Measurements from ENCODE around the gene HIRIP3. TPM values are rescaled to one million over a fixed set of nuclear protein-coding genes. Genes with fewer than 3 reads are reported as not detected.
A peak's percentile ranks its signal among the peaks of the same experiment; 100 is the strongest.

Gene HIRIP3
- total RNA-seq, 1 experiment from 2014 or later: 9.8 TPM

DNA sequence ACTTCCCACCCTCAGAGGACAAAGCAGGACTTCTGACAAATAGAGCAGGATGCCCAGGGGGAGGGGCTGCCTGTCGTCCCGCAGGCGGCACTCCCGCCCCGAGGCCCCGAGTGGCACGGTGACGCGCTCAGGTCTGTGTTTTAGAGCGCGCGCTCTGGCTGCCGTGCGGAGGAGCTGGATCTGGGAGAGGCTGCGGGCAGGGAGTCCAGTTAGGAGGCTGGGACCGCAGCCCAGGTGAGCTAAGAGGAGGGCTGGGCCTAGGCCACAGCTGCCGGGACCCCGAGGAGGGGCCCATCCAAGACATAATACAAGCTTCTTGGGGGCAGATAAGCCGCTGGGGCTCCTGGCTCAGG, 9.0 kb upstream of the HIRIP3 start:
- no peak for DNase-seq (ENCODE audit: low read depth, low spot score)
- in situ Hi-C loops (cut with HindIII; ENCODE audit: low pct_unique_long_range_greater_than_20kb, low sequenced_read_pairs): no loop called here

DNA sequence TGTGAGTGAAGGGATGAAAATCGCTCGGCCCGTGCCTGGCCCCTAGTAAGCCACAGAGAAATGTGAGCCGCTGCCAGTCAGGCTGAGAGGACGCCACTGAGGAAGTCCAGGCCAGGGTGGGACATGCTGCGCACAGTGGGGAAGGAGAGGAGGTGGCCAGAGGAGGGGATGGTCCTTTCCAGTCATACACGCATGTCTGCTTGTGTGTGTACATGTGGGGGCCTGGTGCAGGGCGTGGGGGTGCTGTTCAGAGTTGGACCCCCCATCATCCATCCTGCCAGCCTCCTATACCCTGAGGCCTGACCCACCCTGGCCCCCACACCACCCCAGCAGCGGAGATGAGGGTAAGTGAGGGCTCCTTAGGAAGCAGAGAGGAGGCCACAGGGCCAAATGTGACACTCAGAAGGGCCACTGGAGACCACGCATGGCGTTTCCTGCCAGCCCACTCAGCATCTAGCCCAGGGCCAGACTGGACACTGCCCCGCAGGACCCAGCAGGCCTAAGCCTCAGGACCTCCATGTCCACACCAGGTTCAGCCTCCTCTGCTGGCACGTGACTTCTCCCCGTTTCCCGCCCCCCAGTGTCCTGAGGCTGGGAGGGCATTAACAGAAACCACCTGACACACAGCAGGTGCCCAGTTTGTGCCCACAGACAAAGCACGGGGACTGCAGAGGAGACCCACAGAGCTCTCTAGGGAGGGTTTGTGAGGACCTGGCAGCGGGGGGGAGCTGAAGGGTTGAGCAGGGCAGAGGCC, 8.4 kb upstream of the HIRIP3 start:
- DNase-seq (ENCODE audit: low read depth, low spot score): no peak
- in situ Hi-C loops (cut with HindIII; ENCODE audit: low pct_unique_long_range_greater_than_20kb, low sequenced_read_pairs): no loop called here

DNA sequence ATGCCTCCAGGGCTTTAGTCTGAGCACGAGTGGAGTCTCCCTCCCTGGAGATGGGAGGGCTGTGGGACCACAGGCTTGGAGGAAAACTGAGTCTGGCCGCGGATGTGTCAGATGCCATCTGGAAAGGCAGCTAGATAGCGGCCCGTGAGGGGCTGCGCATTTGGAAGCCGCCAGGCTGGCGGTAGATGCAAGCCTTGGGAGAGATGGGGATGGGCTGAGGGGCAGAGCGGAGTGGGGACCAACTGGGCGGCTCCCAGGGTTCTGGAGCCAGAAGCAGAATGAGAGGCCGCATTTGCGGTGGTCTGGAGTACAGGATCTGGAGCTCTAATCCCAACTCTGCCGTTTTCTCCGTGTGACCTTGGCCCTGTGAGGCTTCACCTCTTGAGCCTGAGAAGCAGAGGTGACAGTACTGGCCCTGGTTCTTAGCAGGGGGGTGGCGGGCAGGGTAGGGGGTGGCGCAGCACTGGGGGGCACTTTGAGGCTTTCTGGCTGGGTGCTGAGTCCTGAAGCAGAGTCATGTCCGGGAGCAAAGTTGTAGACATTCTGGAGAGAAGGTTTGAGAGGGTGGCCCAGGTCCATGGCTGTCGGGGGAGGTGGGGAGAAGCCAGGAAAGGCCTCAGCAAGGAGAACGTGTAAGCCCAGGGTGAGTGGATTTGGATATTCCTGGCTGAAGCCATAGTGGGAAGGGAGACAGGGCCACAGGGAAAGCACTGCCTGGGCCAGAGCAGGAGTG, 7.4 kb upstream of the HIRIP3 start:
- no peak for DNase-seq (ENCODE audit: low read depth, low spot score)
- in situ Hi-C loops (cut with HindIII; ENCODE audit: low pct_unique_long_range_greater_than_20kb, low sequenced_read_pairs): no loop called here

DNA sequence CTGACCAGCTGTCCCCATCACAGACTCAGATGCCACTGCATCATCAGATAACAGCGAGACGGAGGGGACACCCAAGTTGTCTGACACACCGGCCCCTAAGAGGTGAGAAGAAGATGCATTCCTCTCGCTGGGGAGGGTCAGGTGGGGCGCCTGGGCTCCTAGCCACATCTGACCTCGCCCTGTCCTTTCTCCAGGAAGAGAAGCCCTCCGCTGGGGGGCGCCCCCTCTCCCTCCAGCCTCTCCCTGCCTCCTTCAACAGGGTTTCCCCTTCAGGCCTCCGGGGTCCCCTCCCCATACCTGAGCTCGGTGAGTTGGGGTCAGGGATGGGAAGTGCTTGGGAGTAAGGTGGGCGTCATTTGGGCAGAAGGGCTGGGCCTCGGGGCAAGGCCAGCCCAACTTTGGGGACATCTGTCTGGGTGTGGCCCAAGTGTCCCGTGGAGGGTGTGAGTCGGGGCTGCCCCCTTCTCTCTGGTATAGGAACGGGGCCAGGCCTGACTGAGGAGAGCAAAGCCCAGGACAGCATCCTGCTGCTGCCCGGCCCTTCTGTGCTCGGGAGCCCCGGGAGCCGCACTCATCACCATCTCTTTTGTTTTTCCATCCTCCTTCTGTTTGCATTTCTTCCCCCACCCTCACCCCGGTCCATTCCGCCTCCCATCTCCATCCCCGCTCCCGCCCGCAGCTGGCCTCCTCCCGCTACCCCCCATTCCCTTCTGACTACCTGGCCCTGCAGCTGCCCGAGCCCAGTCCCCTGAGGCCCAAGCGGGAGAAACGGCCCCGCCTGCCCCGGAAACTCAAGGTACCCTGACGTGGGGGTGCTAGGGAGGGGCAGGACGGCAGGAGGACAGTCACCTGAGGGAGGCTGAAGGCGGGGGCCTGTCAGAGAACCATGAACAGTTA, 5.6 kb upstream of the HIRIP3 start:
- no peak for DNase-seq (ENCODE audit: low read depth, low spot score)
- in situ Hi-C loops (cut with HindIII; ENCODE audit: low pct_unique_long_range_greater_than_20kb, low sequenced_read_pairs): no loop called here

DNA sequence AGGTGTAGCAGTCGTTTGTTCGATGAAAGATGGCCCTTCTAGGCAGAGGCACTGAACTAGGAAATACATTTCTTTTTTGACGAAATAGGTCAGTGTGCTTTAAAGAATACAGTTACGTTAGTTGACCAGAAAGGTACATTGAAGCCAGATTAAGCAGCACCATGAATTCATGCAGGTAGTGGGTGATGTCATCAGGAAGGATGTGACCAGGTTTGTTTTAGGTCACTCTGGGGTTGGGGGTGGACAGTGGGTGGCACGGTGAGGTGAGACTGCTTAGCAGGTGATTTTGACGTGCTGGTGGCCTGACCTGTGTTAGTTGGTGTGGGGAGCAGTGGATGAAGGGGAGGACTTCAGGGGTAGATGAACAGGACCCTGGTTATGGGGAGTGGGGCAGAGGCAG, 4.2 kb upstream of the HIRIP3 start:
- in situ Hi-C loops (cut with HindIII; ENCODE audit: low pct_unique_long_range_greater_than_20kb, low sequenced_read_pairs): no loop called here

DNA sequence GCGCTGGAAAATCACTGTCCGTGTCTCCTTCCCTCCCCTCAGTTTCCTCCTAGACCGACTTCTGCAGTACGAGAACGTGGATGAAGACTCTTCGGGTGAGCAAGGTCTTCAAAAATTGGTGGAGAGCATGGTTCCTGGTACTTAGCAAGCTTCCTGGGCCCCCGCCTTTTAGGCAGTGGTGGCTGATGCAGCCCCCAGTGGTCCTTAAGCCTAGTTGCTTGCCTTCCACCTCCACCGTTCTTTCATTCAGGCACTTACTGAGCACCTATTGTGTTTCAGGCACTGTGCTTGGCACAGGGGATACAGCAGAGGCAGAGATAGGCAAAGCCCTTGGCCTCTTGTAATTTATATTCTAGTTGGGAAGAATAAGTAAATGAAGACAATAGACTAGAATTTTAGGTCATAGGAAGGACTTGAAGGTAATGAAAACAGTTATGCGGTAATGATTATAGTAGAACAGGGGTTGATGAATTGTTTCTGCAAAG, 1.4 kb upstream of the HIRIP3 start:
- no peak for DNase-seq (ENCODE audit: low read depth, low spot score)
- in situ Hi-C loops (cut with HindIII; ENCODE audit: low pct_unique_long_range_greater_than_20kb, low sequenced_read_pairs): no loop called here

More for the DNA sequence above, 4.2 kb upstream of the HIRIP3 start:
- no peak for DNase-seq (ENCODE audit: low read depth, low spot score)

DNA sequence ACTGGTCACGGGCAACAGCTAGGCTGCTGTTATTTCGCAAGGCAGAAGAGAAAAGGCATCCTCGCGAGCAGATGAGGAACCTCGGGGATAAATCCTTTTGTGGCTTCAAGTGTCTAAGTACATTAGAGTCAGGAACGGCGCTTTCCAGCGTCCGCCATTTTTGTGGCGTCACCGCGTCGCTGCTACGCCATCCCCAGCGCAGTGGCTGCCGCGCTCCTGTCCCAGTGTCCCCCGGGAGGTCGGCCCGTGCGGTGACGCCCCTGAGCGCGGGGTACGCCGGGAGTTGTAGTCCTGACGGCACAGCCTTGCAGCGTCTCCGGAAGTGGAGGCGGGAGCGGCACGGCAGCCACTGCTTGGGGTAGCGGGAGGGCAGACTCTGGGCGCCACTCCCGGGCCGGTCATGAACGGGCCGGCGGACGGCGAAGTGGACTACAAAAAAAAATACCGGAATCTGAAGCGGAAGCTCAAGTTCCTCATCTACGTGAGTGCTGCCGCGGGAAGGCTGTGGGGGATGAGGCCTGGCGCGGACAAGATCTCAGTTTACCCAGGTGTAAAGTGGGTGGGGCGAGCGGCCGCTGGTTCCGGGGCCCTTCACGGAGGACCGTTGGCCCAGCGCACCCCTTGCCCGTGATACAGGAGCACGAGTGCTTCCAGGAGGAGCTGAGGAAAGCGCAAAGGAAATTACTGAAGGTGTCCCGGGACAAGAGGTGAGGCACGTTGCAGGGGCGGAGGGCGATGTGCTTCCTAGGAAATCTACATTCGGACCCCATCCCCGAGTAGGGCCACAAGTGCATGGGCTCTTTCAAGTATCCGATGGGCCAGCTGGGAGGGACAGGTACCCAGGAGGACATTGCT, 721 bp upstream of the HIRIP3 start, which contains the start of gene INO80E:
Gene INO80E (plus strand): TSS at position 331 of the 855 bp plus-strand sequence. CDS start 70 bp downstream, at position 401.
- peak; percentile 93 for DNase-seq (ENCODE audit: low read depth, low spot score)
- in situ Hi-C loops (cut with HindIII; ENCODE audit: low pct_unique_long_range_greater_than_20kb, low sequenced_read_pairs): no loop called here

DNA sequence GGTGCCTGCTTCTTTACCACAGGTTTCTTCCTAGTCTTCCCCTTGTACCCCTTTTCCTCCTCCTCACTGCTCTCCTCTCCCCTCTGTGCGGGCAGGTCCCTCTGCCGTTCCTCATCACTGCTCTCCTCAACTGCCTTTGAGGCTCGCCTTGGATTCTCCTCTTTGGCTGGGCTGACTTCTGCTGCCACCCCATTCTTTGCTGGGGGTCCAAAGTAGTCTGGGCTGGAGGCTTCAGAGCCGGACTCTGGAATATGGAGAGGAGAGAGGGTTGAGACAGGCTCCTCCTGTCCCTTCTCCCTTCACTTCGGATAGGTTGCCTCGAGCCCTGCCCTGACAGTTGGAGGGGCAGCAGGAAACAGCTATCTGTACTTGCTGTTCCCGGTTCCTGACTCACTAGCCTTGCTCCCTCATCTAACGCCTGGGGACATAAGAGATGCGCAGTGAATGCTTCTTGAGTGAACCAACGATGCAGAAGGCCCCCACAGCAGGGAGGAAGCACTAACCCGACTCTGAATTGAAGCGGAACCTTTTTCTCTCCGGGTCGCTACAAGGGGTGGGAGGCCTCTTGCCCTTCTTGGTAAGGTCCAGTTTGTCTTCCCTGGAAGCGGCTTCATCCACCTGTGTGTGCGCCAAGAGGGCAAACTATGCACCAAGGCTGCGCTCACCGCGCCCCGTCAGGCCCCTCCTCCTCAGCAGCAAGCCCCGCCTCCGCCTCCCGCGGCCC, 655 bp downstream of the HIRIP3 start:
- peak; percentile 7 for DNase-seq (ENCODE audit: low read depth, low spot score)
- in situ Hi-C loops (cut with HindIII; ENCODE audit: low pct_unique_long_range_greater_than_20kb, low sequenced_read_pairs): no loop called here

DNA sequence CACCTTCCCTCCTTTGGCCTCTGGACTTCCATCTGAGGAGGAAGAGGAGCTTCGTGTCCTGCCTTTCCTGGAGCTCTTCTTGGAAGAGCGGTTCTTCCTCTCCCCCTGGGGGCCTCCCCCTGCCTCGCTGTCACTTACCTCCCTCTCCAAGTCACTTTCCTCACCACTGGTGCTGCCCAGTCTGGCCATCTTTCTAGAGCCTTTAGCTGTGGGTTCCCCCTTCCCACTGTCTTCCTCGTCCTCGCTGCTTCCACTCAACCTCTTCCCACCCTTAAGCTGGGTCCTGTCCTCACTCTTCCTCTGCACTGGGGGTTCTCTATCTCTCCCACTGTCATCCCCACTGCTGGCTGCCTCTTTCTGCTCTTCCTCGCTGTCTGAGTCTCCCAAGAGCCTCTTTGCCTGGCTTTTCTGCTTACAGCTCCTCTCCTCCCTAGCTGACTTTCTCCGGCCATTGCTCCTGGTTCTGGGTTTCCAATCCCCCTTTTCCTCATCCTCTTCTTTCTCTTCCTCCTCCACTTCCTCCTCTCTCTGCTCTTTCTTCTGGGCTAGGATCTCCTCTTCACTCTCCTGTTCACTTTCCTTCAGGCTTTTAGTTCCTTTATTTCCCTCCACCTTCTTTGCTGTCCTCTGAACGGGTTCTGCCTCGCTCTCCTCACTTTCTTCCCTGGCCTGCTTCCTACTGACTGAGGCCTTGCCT, 1.4 kb downstream of the HIRIP3 start:
- no peak for DNase-seq (ENCODE audit: low read depth, low spot score)
- in situ Hi-C loops (cut with HindIII; ENCODE audit: low pct_unique_long_range_greater_than_20kb, low sequenced_read_pairs): no loop called here

DNA sequence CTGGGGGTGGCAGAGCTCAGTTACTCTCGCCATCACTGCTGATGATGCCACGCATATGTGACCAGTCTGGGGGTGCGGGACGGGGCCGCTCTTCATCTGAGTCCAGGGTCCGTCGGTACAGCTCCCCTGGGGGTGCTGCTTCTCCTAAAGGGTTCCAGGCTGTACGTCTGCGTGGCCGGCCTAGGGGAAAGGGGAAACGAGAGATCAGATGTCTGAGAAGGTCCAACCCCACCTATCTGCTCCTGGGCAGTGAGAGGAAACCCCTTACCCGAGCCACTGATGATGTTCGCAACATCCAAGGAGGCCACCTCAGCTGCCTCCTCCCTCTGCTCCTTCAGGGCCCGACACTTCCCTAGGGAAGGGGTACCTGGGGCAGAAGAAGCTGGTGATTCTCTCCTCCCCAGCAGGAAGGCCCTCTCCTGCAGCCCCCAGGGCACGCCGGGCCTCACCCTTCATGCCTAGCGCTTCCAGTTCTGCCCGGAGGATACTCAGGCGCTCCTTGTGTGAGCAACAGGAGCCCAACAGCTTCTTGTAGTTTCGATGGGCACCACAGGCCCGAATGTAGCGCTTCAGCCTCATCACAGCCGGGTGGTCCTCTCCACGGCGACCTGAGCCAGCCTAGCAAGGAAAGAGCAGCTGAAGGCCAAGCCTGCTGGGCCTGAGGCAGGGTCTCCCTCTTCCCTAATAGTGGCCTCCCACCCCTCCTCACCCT, 2.1 kb downstream of the HIRIP3 start:
- no peak for DNase-seq (ENCODE audit: low read depth, low spot score)
- in situ Hi-C loops (cut with HindIII; ENCODE audit: low pct_unique_long_range_greater_than_20kb, low sequenced_read_pairs): no loop called here

DNA sequence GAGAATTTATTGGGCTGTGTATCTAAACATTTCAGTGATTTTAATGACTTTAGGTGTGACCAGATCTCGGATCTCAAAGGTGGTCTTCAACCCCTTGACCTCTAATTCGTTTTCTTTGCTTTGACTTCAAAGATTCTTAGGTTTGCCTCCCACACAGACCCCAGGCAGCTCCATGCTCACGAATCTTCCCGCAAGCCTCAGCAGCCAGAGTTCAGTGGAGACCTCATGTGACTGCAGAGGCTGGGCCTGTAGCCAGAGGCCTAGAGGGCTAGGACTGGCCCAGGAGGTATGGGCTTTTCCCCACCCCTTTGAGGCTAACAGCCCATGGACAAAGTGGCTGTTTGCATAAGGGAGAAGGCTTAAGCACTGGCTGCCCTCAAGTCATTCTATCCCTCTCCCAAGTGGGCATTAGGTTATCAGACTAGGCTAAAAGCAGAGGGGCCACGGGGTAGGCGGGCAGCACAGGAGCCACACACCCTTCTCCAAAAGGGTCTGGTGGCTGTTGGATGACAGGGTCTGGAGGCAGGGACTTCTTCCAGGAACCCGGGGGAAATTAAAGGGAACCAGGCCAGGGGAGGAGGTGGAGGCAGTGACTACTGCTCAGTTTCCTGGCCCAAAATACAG, 3.0 kb downstream of the HIRIP3 start:
- in situ Hi-C loops (cut with HindIII; ENCODE audit: low pct_unique_long_range_greater_than_20kb, low sequenced_read_pairs): no loop called here
- peak; percentile 48 for DNase-seq (ENCODE audit: low read depth, low spot score)

DNA sequence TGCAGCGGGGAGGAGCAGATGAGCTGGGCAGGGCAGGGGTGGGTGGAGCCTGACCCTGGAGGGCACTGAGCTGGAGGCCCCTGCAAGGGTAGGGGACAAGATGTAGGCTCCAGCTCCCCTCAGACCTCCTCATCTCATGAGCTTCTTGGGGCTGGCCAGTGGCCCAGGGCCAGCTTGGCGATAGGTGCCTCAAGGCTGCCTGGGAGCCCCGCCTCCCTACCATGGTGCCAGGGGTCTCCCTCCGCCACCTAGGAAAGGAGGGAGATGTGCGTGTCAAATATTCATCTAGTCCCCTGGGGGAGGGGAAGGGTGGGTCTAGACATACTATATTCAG, 3.9 kb downstream of the HIRIP3 start:
- no peak for DNase-seq (ENCODE audit: low read depth, low spot score)
- in situ Hi-C loops (cut with HindIII; ENCODE audit: low pct_unique_long_range_greater_than_20kb, low sequenced_read_pairs): no loop called here

DNA sequence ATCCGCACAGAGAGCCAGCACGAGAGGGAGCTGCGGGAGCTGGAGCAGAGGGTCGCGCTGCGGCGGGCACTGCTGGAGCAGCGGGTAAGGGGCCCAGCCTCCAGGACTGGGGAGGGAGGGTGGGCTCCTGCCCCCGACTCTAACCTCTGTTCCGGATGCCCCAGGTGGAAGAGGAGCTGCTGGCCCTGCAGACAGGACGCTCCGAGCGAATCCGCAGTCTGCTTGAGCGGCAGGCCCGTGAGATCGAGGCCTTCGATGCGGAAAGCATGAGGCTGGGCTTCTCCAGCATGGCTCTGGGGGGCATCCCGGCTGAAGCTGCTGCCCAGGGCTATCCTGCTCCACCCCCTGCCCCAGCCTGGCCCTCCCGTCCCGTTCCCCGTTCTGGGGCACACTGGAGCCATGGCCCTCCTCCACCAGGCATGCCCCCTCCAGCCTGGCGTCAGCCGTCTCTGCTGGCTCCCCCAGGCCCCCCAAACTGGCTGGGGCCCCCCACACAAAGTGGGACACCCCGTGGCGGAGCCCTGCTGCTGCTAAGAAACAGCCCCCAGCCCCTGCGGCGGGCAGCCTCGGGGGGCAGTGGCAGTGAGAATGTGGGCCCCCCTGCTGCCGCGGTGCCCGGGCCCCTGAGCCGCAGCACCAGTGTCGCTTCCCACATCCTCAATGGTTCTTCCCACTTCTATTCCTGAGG, 4.4 kb downstream of the HIRIP3 start:
- in situ Hi-C loops (cut with HindIII; ENCODE audit: low pct_unique_long_range_greater_than_20kb, low sequenced_read_pairs): no loop called here
- DNase-seq (ENCODE audit: low read depth, low spot score): no peak

DNA sequence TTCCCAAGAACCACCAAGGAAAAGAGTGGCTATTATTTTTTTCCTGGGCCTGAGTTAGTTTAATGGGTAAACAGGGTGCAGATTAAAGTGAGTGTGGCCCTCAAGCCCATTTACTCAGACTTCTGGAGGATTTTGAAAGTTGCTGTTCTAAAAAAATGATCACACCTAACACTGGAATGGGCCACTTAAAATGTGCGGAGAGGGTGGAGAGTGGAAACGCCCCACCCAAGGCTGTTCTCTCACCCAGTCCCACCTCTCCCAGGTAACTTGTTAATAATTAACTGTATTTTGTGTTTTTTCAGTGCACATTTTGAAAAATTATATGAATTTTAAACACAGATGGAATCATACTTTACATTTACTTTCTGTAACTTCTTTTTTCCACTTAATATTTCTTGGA, 5.4 kb downstream of the HIRIP3 start:
- in situ Hi-C loops (cut with HindIII; ENCODE audit: low pct_unique_long_range_greater_than_20kb, low sequenced_read_pairs): no loop called here
- no peak for DNase-seq (ENCODE audit: low read depth, low spot score)
